Measurements from ENCODE around the gene BAIAP2L2. TPM values are rescaled to one million over a fixed set of nuclear protein-coding genes. Genes with fewer than 3 reads are reported as not detected.
A peak's percentile ranks its signal among the peaks of the same experiment; 100 is the strongest.

BAIAP2L2 gene
- total RNA-seq, 1 donor, result 3.0 TPM

- H3K4me3 ChIP-seq (ENCODE audit: low read depth, low read length), result no peak overlapping the region
- TF ChIP-seq, protein P1, sequence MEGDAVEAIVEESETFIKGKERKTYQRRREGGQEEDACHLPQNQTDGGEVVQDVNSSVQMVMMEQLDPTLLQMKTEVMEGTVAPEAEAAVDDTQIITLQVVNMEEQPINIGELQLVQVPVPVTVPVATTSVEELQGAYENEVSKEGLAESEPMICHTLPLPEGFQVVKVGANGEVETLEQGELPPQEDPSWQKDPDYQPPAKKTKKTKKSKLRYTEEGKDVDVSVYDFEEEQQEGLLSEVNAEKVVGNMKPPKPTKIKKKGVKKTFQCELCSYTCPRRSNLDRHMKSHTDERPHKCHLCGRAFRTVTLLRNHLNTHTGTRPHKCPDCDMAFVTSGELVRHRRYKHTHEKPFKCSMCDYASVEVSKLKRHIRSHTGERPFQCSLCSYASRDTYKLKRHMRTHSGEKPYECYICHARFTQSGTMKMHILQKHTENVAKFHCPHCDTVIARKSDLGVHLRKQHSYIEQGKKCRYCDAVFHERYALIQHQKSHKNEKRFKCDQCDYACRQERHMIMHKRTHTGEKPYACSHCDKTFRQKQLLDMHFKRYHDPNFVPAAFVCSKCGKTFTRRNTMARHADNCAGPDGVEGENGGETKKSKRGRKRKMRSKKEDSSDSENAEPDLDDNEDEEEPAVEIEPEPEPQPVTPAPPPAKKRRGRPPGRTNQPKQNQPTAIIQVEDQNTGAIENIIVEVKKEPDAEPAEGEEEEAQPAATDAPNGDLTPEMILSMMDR (IDR thresholded peaks at IDR 0.05; ENCODE audit: insufficient read depth, low read depth, low read length), result no peak
- no peak for DNase-seq (ENCODE audit: low read depth)
Observed at GRCh38 chr22:38085056-38085455, 25.4 kb downstream of the BAIAP2L2 start.

DNA sequence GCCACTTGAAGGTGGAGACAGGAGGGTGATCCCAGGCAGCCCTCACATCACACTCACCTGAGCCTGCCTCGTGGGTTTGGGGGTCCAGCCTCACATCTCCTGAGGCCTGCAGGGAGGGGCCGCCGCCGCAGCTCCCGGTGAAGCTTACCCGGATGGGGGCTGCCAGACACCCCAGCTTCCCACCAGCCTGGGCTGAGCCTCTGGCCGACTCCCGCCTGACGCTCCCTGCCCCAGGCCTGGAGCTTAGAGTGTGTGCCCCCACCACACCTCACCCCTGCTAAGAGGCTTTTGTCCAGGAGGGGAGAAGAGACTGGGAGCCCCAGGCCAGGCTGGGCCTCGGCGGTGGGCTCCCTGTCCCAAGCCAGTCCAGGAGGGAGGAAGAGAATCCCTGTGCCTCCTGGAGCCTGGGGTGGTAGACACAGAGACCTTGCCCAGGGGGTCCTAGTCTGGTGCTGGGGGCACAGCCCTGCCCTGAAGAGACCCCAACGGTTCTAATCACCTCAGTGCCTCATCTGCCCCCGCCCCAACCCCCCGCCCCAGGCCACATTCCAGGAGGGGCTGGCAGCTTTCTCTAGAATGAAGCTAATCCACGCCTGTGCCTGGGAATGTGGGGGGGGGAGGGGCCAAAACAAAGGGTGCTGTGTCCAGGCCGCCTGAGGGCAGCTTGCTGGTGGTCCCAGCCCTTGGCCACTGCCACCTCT lies 26.4 kb downstream of the BAIAP2L2 start, which contains the start of gene SLC16A8:
TSS of gene SLC16A8 (minus strand) at position 254 of the 701 bp plus-strand sequence. CDS start 1,311 bp downstream, outside the sequence.
- TF ChIP-seq, protein P1 (IDR thresholded peaks at IDR 0.05; ENCODE audit: insufficient read depth, low read depth, low read length), result no peak
- H3K4me3 ChIP-seq (ENCODE audit: low read depth, low read length), result no peak within 1 kb of the TSS
- DNase-seq (ENCODE audit: low read depth), result no peak

DNA sequence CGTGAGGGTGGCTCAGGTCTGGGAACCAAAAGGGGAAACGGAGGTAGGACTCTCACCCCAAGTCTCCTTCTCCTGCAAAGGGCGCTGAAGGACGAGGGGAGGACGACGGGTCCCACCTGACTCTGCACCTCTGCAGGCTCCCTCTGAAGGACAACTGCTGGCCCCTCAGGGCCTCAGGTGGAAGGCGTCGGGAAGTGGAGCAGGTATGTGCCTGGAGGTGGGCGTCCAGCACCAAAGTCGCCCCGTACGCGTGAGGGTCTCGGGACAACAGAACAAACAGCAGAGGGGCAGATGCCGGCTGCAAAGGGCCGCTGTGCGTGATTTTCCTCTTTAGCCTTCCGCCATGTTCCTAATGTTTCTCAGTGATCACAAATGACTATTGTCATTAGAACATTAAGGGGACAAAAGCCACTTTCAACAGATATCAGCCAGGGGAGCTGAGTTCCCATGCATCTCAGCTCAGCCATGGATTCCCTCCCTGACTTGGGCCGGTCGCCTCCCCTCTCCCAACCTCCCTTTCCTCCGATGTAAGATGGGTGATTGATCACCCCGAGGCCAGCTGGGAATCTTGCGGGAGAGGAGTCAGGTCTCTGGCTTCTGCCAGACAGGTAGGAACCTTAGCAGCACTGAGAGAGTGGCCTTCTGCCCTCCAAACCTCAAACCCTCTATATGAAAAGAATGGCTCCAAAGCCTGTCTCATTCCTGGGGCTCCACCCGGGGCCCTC lies 27.3 kb downstream of the BAIAP2L2 start:
- H3K4me3 ChIP-seq (ENCODE audit: low read depth, low read length), result no peak overlapping the region
- TF ChIP-seq, protein P1 (IDR thresholded peaks at IDR 0.05; ENCODE audit: insufficient read depth, low read depth, low read length), result no peak
- no peak for DNase-seq (ENCODE audit: low read depth)

DNA sequence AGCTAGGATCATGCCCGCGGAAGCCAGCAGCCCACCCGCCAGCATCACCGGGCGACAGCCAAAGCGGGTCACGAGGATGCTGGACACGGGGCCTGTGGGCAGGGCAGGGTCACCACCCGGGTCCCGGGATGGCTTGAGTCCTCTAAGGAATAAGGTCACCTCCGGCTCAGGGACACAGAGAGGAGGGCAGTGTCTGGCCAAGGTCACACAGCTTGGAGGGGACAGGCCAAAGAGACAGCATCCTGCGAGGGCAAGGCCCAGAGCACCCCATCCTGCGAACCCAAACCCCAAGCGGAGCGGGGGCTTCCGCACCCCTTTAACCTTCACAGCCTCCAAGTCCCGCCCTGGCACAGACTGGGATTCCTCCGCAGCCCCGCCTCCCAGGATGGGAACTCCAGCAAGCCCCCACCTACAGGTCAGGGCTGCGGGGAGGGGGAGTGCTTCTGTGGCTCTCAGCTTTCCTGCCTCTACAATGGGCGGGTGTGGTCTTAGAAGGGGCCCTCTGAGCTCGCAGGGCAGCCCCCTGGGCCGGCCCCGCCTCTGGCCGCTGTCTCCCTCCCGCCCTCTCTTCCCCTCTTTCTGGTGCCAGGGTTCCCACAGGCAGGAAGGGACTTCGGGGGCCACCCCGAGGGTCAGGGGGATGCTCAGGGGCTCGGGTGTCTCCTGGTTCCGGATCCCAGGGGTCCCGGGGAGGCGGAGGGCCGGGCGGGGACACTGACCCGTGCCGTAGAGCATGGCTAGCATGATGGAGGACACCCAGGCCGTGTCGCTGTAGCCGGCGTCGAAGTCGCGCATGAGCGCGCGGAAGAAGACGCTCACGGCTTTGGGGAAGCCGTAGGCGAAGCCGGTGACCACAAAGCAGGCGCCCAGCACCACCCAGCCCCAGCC lies 28.3 kb downstream of the BAIAP2L2 start:
- no peak overlapping the region for H3K4me3 ChIP-seq (ENCODE audit: low read depth, low read length)
- TF ChIP-seq, protein P1 (IDR thresholded peaks at IDR 0.05; ENCODE audit: insufficient read depth, low read depth, low read length), result no peak
- no peak for DNase-seq (ENCODE audit: low read depth)

- no peak for DNase-seq (ENCODE audit: low read depth)
- peak overlapping the region; percentile 21 for H3K4me3 ChIP-seq (ENCODE audit: low read depth, low read length)
- TF ChIP-seq, protein P1 (IDR thresholded peaks at IDR 0.05; ENCODE audit: insufficient read depth, low read depth, low read length), result no peak
Observed at GRCh38 chr22:38081636-38081940, 28.9 kb downstream of the BAIAP2L2 start.

DNA sequence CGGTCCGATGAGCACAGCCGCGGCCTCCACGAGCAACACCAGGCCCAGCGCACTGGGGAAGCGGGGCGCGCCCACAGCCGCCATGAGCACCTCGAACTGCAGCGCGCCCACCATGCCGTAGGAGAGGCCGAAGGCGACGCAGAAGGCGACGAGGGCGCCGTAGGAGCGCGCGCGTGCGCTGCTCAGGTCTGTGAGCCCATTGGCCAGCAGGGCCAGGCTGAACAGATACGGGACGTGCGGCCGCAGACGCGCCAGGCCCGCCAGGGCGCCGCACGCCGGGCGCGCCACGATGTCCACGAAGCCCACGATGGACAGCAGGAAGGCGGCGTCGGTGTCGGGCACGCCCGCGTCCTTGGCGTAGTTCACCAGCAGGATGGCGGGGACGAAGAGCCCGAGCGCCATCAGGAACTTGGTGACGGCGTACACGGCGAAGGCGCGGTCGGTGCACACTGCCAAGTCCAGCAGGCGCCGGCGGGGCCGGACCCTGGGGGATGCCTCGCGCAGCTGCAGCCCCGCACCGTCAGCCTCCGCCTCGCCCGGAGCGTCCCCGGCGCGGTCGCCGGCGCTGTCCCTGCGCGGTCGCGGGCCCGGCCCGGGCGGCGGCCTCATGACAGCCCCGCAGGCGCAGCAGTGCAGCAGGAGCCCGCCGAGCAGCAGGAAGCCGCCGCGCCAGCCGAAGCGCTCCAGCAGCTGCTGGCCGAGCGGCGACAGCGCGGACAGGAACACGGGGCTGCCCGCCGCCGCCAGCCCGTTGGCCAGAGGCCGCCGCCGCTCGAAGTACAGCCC lies 29.4 kb downstream of the BAIAP2L2 start:
- DNase-seq (ENCODE audit: low read depth), result no peak

More for the DNA sequence above, 29.4 kb downstream of the BAIAP2L2 start:
- H3K4me3 ChIP-seq (ENCODE audit: low read depth, low read length), result peak overlapping the region; percentile 32
- TF ChIP-seq, protein P1 (IDR thresholded peaks at IDR 0.05; ENCODE audit: insufficient read depth, low read depth, low read length), result no peak

All from fibroblast of villous mesenchyme (primary cell).